GM23248 (cell line): ENCODE data around the gene WDR6. TPM values are rescaled to one million over a fixed set of nuclear protein-coding genes. Genes with fewer than 3 reads are reported as not detected.
A peak's percentile ranks its signal among the peaks of the same experiment; 100 is the strongest.

Source experiments
- DNase-seq: peaks from one replicate; pipeline ENCODE4 v3.0.0-alpha.2; 2015
- H2AFZ ChIP-seq: fragments of 200-600 bp; sonication (generic); 2 replicates; pipeline ENCODE4 v1.6.1; 2016; ENCODE audit warnings: antibody characterized with exemption
- H3F3A ChIP-seq: fragments of 200-600 bp; sonication (generic); 2 replicates; pipeline ENCODE4 v1.6.1; 2016; ENCODE audit warnings: mild to moderate bottlenecking, antibody characterized with exemption, mixed run types; ENCODE audit not compliant: insufficient read depth
- H3K27ac ChIP-seq: fragments of 200-600 bp; sonication (generic); 2 replicates; pipeline ENCODE4 v1.5.1; 2016; ENCODE audit warnings: mild to moderate bottlenecking
- H3K27me3 ChIP-seq: fragments of 200-600 bp; sonication (generic); replicated peaks from 2 replicates; pipeline ENCODE4 v1.6.1; 2016; ENCODE audit warnings: mild to moderate bottlenecking; ENCODE audit not compliant: insufficient read depth
- H3K36me3 ChIP-seq: fragments of 200-600 bp; sonication (generic); 2 replicates; pipeline ENCODE4 v1.6.1; 2016; ENCODE audit warnings: low read depth, mild to moderate bottlenecking
- H3K4me1 ChIP-seq: fragments of 200-600 bp; sonication (generic); 2 replicates; pipeline ENCODE4 v1.6.1; 2016; ENCODE audit warnings: mild to moderate bottlenecking; ENCODE audit not compliant: insufficient read depth
- H3K4me2 ChIP-seq: fragments of 200-600 bp; sonication (generic); one replicate; pipeline ENCODE4 v1.6.1; 2016; ENCODE audit warnings: mild to moderate bottlenecking; ENCODE audit not compliant: unreplicated experiment
- H3K4me3 ChIP-seq: fragments of 200-600 bp; sonication (generic); 2 replicates; pipeline ENCODE4 v1.5.1; 2016; ENCODE audit warnings: mild to moderate bottlenecking
- H3K79me2 ChIP-seq: fragments of 200-600 bp; sonication (generic); 2 replicates; pipeline ENCODE4 v1.6.1; 2016; ENCODE audit warnings: mild to moderate bottlenecking; ENCODE audit not compliant: insufficient read depth
- H3K9ac ChIP-seq: fragments of 200-600 bp; sonication (generic); 2 replicates; pipeline ENCODE4 v1.6.1; 2016; ENCODE audit warnings: mild to moderate bottlenecking
- H3K9me2 ChIP-seq: fragments of 200-600 bp; sonication (generic); 2 replicates; pipeline ENCODE4 v1.6.1; 2016; ENCODE audit warnings: mixed run types, mild to moderate bottlenecking, moderate library complexity; ENCODE audit not compliant: insufficient read depth
- H3K9me3 ChIP-seq: fragments of 200-600 bp; sonication (generic); one replicate; pipeline ENCODE4 v1.6.1; 2017; ENCODE audit warnings: low read depth
- H4K20me1 ChIP-seq: fragments of 200-600 bp; sonication (generic); 2 replicates; pipeline ENCODE4 v1.6.0; 2016; ENCODE audit not compliant: insufficient read depth
- EZH2 ChIP-seq: fragments of 200-600 bp; sonication (generic); IDR thresholded peaks from 2 replicates; pipeline ENCODE4 v1.6.1; 2018; ENCODE audit warnings: antibody characterized with exemption, mild to moderate bottlenecking; ENCODE audit not compliant: insufficient read depth, poor library complexity, severe bottlenecking
- EZH2phosphoT487 ChIP-seq: fragments of 200-600 bp; sonication (generic); IDR thresholded peaks from 2 replicates; pipeline ENCODE4 v1.6.1; 2018; ENCODE audit warnings: antibody characterized with exemption, moderate library complexity, mild to moderate bottlenecking, low read depth; ENCODE audit not compliant: insufficient read depth
- WGBS, 2 experiments: methylation state at CpG; one replicate each; pipeline ENCODE4 v1.1.6; 2015 to 2017; ENCODE audit warnings: low lambda C conversion rate in 2 of 2, low coverage in 1 of 2; ENCODE audit errors: missing lambda C conversion rate in 2 of 2; 5-methylcytosine and 5-hydroxymethylcytosine counted together
- in situ Hi-C: fragments of 300-500 bp; cut with MboI; formaldehyde crosslinking; loops from 2 replicates; pipeline ENCODE4 v1.15.0; 2020
- polyA plus RNA-seq: library from polyadenylated mRNA; unstranded; fragments of >200 nt; fragmentation: Nextera tagmentation; extraction: Ambion mirVana; gene quantifications from 2 replicates; pipeline ENCODE4 v1.2.1, GENCODE V29; 2016
- total RNA-seq: library from RNA; depleted of rRNA; stranded (reverse); fragments of >200 nt; shearing (Covaris generic); gene quantifications from 2 replicates; pipeline ENCODE4 v1.2.3, GENCODE V29; 2014

Gene WDR6
- total and polyA plus RNA-seq, 2 experiments from 2014 or later = 51.3 to 60.8 TPM

DNA sequence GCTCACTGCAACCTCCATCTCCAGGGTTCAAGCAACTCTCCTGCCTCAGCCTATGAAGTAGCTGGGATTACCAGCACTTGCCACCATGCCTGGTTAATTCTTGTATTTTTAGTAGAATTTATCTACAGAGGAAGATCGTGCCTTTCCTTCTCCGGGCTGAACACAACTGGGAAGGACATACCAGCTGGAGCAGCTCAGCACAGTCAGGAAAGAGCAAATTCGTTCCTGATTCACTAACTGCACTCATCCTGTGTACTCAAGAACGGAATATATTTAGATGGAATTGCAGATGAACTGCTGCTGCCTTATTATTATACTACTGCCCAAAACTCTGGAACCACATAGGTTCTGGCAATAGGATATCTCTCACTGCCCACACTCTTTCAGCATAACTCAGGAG, 44.3 kb upstream of the WDR6 start:
- Histone ChIP-seq H3K9me2 (no peaks in the 10 kb centered on the region), H3F3A (peaks cover 5% of the 10 kb centered on the region; the same call in 1 of the 2 replicates), H3K4me3 (no peak overlapping the region), H3K9me3 (no peaks in the 10 kb centered on the region), H3K4me2 (no peak overlapping the region), H3K79me2 (peaks cover 47% of the 10 kb centered on the region), H4K20me1 (no peaks in the 10 kb centered on the region), H3K9ac (no peak overlapping the region), H3K27ac (no peak overlapping the region), H3K36me3 (peaks cover 22% of the 10 kb centered on the region), H3K4me1 (no peaks in the 10 kb centered on the region), H2AFZ (no peak overlapping the region), H3K27me3 (no peaks in the 10 kb centered on the region)
- WGBS, 2 experiments = 70 to 72% methylated on average over 4 of the region's 4 CpGs
- TF ChIP-seq EZH2phosphoT487 (no peak), EZH2 (no peak)
- in situ Hi-C loops = no loop called here
- no peak for DNase-seq

DNA sequence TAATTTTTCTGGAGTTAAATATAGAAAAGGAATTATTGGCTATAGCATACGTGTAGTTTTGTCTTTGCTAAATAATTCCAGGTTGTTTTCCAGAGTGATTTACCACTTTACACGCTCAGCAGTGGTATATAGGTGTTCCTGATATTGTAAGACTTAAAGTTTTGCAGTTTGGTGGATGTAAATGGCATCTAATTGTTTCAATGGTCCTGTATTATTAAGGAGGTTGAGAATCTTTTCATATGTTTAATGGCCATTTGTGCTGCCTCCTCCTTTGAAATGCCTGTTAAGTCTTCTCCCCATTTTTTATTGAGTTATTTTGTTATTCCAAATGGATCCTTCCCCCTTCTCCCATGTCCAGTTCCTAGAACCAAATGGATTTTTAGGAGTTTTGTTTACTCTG, 43.6 kb upstream of the WDR6 start:
- H3K9ac ChIP-seq = no peak overlapping the region

GRCh38 chr3:48966367-48966766, 40.8 kb upstream of the WDR6 start:
- H3K4me2 ChIP-seq = no peak overlapping the region
- H3K9me3 ChIP-seq = no peaks in the 10 kb centered on the region
- H2AFZ ChIP-seq = no peak overlapping the region
- 85 to 91% methylated on average over 3 of the region's 3 CpGs for WGBS, 2 experiments
- no peak for DNase-seq
- peaks cover 45% of the 10 kb centered on the region for H3K36me3 ChIP-seq
- no peaks in the 10 kb centered on the region for H3K9me2 ChIP-seq
- TF ChIP-seq EZH2phosphoT487 (no peak), EZH2 (no peak)
- H3K9ac ChIP-seq = no peak overlapping the region
- peaks cover 20% of the 10 kb centered on the region; the same call in 1 of the 2 replicates for H3K79me2 ChIP-seq
- peaks cover 5% of the 10 kb centered on the region; the same call in 1 of the 2 replicates for H3F3A ChIP-seq
- no peaks in the 10 kb centered on the region for H3K4me1 ChIP-seq
- no peak overlapping the region for H3K27ac ChIP-seq
- H3K4me3 ChIP-seq = no peak overlapping the region
- no peaks in the 10 kb centered on the region for H3K27me3 ChIP-seq
- in situ Hi-C loops = no loop called here
- no peaks in the 10 kb centered on the region for H4K20me1 ChIP-seq

More for the DNA sequence above, 43.6 kb upstream of the WDR6 start:
- Histone ChIP-seq H3K36me3 (peaks cover 24% of the 10 kb centered on the region), H4K20me1 (no peaks in the 10 kb centered on the region), H3K79me2 (peaks cover 41% of the 10 kb centered on the region), H3F3A (peaks cover 5% of the 10 kb centered on the region; the same call in 1 of the 2 replicates), H3K4me3 (no peak overlapping the region), H3K4me1 (no peaks in the 10 kb centered on the region), H3K27me3 (no peaks in the 10 kb centered on the region), H3K9me2 (no peaks in the 10 kb centered on the region), H3K4me2 (no peak overlapping the region), H3K9me3 (no peaks in the 10 kb centered on the region), H2AFZ (no peak overlapping the region), H3K27ac (no peak overlapping the region)
- in situ Hi-C loops = no loop called here
- DNase-seq = no peak
- 74 to 75% methylated on average over 2 of the region's 2 CpGs for WGBS, 2 experiments
- TF ChIP-seq EZH2phosphoT487 = no peak
- no peak for TF ChIP-seq EZH2

DNA sequence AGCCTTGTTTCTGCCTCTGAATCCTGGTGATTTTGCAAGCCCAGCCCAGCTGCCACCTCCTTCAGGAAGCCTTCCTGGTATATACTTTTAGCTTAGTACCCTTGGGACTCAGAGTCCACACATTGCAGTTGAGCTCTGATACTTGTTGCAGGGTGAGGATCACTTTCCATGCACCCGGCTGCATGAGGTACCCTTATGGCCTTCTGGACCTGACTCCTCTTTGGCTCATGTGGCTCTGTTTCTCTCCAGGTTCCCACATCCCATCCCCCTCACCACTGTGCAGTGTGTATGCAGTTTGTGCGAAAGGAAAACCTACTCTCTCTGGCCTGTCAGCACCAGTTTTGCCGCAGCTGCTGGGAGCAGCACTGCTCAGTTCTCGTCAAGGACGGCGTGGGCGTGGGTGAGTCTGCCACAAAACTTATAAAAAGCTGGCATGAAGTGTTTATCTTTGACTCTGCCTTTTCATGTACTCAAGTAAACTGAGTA, 40.3 kb upstream of the WDR6 start:
- DNase-seq = peak; percentile 25
- no peak overlapping the region for H3K4me3 ChIP-seq
- 91 to 93% methylated on average over 7 of the region's 7 CpGs for WGBS, 2 experiments
- H2AFZ ChIP-seq = no peak overlapping the region
- TF ChIP-seq EZH2phosphoT487 = no peak
- no peak for TF ChIP-seq EZH2
- H3K9ac ChIP-seq = no peak overlapping the region
- peaks cover 51% of the 10 kb centered on the region for H3K36me3 ChIP-seq
- H3K27ac ChIP-seq = no peak overlapping the region
- H3K27me3 ChIP-seq = no peaks in the 10 kb centered on the region
- H3K9me3 ChIP-seq = no peaks in the 10 kb centered on the region
- H3F3A ChIP-seq = peaks cover 5% of the 10 kb centered on the region; the same call in 1 of the 2 replicates
- no peaks in the 10 kb centered on the region for H3K4me1 ChIP-seq
- peaks cover 14% of the 10 kb centered on the region; the same call in 1 of the 2 replicates for H3K79me2 ChIP-seq
- no peaks in the 10 kb centered on the region for H3K9me2 ChIP-seq
- no peaks in the 10 kb centered on the region for H4K20me1 ChIP-seq
- no peak overlapping the region for H3K4me2 ChIP-seq
- in situ Hi-C loops = no loop called here

- Histone ChIP-seq H4K20me1 (no peaks in the 10 kb centered on the region), H3F3A (peaks cover 5% of the 10 kb centered on the region; the same call in 1 of the 2 replicates), H3K4me1 (no peaks in the 10 kb centered on the region), H3K9ac (no peak overlapping the region), H3K9me3 (no peaks in the 10 kb centered on the region), H3K79me2 (0 out of 2 replicates have a peak, but pooled peaks cover 7% of the 10 kb centered on the region), H3K4me3 (no peak overlapping the region), H2AFZ (no peak overlapping the region), H3K9me2 (no peaks in the 10 kb centered on the region), H3K27ac (no peak overlapping the region), H3K4me2 (no peak overlapping the region), H3K27me3 (no peaks in the 10 kb centered on the region), H3K36me3 (peaks cover 65% of the 10 kb centered on the region; the same call in 1 of the 2 replicates)
- in situ Hi-C loops = no loop called here
- 97 to 100% methylated on average over 6 of the region's 6 CpGs for whole genome bisulfite sequencing, 2 experiments
- TF ChIP-seq EZH2phosphoT487 = no peak
- no peak for TF ChIP-seq EZH2
- no peak for DNase-seq
These were observed 36.6 kb upstream of the WDR6 start for GRCh38 chr3:48970586-48970985.
